HL-60/S4 (cell line): ENCODE results near the gene JAK1.

Experiments used
- in situ Hi-C: fragments of 300-500 bp; cut with MboI; formaldehyde crosslinking; loops from 2 replicates; pipeline ENCODE4 v1.14.3; 2022; ENCODE audit warnings: low sequenced_read_pairs

The JAK1 gene

GRCh38 chr1:64980745-64981600, 14.6 kb upstream of the JAK1 start:
- in situ Hi-C loops, result no loop called here

- in situ Hi-C loops, result no loop called here
These were observed 13.0 kb upstream of the JAK1 start for GRCh38 chr1:64979358-64979757.

DNA sequence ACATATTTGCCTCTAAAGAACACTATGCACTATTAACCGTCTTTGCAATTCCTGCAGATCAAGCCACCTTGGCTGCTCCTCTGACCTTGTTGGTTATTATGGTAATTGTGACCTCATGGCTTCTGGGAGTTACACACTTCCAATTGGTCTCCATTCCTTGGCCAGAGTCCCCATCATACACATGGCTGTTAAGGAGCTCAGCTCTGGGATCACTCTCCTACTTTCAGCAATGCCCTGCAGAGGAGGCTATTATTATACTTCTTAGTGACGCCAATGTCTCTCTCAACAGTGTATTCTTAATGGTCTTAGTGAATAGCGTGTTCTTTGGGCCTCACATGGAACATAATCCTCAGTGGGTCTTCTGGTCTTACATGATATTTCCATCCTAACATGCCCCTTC, 10.0 kb upstream of the JAK1 start:
- in situ Hi-C loops, result no loop called here

DNA sequence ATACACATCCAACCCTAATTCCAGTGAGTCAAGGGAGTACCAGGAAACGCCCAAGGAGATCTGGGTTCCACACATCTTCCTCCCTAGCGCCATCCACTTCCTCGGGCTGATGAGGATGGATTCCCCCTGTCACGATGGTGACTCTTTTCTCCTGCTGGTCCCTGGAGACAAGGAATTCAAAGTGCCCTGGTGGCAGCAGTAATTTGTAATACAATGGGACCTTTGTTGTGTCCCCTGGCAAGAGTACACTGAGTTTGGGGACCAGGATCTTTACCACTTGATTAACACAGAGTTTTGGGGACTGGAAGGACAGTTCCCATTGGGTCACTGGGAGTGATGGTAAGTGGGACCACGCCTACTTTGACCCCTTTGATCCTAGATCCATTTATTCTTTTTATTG, 9.4 kb upstream of the JAK1 start:
- in situ Hi-C loops, result no loop called here

DNA sequence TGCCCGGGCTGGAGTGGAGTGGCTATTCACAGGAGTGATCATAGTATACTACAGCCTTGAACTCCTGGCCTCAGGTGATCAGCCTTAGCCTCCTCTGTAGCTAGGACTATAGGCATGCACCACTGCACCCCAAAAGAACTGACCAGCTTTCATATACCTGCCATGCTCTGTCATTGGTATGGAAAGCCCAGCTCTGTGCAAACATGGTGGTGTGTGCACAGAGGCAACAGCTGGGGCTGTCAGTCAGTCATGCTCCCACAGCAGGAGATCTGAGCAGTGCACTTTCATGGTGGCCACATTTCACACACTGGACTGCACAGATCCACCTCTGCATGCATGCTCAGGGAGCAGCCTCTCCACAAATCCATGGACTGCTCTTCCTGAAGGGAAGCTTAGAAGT, 8.8 kb upstream of the JAK1 start:
- in situ Hi-C loops, result no loop called here

GRCh38 chr1:64974288-64974825, 8.0 kb upstream of the JAK1 start:
- in situ Hi-C loops, result no loop called here

DNA sequence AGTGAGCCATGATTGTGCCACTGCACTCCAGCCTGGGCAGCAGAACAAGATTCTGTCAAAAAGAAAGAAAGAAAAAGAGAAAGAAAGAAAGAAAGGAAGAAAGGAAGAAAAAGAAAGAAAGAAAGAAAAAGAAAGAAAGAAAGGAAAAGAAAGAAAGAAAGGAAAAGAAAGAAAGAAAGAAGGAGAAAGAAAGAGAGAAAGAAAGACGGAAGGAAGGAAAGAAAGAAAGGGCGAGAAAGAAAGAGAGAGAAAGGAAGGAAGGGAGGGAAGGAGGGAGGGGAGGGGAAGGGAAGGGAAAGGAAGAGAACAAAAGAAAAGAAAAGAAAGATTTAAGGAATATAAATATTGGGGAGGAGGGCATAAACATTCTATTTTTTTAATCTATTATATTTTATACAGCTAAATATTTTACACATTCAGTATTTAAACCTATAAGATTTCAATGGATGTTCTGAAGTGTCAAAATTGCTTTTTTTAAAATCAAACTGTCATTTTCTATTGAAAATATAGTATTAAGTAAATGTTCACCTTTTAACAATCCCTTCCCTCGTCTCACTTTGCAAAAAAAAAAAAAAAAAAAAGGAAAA, 6.8 kb upstream of the JAK1 start:
- in situ Hi-C loops, result no loop called here

- in situ Hi-C loops, result no loop called here
These were observed 3.1 kb upstream of the JAK1 start for GRCh38 chr1:64969305-64970046.

GRCh38 chr1:64967381-64967780, 1.0 kb upstream of the JAK1 start:
- in situ Hi-C loops, result no loop called here

DNA sequence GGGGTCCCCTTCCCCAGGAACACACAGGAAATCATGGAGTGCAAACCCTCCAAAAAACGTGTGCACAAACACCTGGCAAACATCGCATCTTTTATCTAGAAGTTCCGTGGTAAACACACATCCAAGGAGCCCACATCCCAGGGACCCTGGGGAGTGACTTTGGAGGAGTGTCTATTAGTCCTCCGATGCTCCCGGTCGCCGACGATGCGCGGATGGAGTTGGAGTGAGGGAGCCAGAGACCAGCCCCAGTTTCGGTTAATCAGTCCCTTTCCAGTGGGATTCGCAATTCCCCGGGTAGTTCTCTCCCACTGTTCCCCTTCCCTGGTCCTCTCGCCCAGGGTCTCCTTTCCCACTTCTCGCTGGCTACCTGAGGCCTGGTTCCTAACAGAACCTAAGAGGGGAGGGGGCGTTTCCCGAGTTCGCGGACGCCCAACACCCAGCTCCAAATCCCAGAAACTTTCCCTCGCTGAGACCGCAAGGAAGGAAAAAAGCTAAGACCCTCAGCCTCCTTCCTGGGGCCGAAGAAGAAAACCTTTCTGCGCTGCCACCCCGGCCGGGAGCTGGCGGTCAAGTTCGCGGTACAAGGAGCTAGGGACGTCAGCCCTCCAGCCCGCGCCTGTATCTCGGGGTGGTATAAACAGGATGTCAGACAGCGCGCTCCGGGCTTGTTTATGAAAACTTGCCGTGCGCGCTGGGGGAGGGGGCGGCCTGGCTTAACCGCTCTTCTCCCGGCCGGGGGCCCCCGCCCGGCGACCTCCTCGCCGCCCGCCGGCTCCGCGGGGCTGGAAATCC, 787 bp downstream of the JAK1 start:
- in situ Hi-C loops, result no loop called here

DNA sequence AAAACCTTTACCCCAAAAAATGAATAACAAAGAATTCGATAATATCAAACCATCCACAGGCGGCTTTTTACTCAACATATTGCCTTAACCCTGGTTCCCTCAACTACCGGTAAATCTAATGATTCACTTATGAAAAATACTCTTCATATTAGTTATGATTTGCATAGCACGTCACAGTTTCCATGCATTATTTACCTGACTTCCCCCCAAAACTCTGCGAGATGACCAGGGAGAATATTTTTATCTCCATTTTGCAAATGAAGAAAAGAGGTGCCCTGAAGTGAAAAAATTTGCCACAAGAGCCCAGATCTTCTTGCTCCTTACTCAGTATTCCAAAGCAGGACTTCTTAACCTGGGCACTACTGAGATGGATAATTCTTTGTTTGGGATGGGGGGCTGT, 2.9 kb downstream of the JAK1 start:
- in situ Hi-C loops, result no loop called here

DNA sequence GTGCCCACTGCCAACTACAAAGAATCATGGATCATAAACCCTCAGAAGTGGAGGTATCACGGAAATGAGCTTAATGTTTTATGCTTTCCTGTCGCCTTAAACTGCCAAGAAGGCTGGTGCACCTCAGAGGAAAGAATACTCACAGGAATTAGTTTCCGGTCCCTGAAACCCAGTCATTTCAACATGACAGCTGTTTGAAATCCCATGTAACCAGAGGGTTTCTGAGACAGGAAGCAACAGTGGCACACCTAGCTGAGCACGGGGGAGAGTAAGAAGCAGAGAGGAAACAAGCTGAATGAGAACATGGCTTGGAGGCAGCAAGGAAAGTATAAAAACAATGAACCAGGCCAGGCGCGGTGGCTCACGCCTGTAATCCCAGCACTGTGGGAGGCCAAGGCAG, 3.9 kb downstream of the JAK1 start:
- in situ Hi-C loops, result no loop called here

- in situ Hi-C loops, result no loop called here
These were observed 4.4 kb downstream of the JAK1 start for GRCh38 chr1:64961923-64962322.

DNA sequence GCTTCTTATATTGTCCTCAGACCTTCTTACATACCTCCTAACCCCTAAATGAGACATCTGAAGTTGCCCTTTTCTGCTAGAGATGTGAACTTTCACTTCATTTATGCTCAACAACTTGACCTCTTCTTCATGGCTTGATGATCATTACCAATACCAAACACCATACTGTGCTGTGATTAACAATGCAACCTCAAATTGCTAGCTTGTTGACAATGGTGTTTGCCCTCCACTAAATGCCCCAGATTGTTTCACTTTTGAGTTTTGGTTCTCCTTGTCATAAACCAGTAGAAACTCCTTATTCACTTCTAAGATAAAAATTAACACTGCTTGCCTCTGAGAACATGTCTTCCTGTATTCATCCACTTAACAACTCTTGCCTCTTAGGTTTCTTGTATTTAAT, 5.6 kb downstream of the JAK1 start:
- in situ Hi-C loops, result no loop called here

DNA sequence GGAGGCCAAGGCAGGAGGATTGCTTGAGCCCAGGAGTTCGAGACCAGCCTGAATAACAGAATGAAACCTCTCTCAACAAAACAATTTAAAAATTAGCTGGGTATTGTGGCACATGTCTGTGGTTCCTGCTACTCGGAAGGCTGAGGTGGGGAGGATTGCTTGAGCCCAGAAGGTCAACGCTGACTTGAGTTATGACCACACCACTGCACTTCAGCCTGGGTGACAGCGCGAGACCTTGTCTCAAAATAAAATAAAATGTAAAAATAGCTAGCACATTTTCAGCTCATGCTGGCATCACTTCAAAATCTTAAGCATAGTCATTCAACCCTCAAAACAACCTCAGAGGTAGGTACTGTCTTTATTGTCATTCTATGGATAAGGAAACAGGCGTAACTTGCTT, 6.4 kb downstream of the JAK1 start:
- in situ Hi-C loops, result no loop called here

DNA sequence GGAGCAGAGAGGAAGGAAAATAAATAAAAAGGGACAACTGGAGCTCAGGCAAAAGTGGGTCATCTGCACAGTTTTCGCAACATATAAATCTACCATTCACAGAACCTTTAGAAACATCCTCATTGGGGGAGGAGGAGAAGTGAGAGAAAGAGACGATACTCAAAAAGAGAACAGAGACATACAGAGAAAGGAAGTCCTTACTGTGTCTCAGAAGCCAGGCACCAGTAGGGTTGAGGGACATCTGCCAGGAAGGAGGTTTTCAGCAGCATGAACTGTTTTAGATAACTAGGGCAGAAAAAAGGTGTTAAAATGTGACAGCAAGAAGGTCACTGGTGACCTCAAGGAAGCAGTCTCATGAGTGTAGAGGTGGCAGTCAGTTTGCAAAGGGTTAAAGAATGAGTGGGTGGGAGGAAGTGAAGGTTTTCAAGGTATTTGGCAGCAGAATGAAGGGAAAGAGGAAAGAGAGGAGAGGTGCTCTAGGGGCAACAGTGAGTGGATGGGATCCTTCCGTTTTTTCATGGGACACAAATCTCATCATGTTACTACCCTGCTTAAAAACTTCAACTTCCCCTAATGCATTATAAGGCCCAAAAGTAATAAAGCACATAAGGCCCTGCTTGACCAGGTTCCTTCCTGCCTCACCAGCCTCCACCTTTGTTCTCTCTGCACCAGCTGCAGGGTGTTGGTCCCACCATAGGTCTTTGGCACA, 9.5 kb downstream of the JAK1 start:
- in situ Hi-C loops, result no loop called here

DNA sequence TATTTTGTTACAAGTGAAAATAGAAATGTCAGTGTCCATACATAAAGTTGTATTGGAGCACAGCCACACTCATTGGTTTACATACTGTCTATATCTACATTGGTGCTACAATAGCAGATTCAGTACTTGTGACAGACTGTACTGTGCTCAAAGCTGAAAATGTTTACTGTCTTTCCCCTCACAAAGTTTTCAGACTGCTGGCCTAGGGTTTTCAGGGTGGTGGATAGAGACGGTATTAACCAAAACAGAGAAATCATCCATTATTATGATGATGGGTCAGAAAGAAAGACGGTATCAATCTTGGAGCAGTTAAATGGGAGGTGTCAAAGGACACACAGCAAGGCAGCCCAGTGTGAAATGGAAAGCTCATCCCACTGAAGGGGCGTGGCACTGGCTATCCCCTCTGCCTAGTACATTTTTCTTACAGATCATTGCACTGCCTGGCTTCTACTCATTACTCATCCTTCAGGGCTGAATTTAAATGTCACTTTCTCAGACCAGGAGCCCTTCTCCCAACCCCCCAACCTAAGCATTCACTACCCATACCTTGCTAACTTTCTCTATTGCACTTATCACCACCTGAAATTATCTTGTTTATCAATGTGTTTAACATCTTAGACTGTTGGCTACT, 10.2 kb downstream of the JAK1 start:
- in situ Hi-C loops, result no loop called here

DNA sequence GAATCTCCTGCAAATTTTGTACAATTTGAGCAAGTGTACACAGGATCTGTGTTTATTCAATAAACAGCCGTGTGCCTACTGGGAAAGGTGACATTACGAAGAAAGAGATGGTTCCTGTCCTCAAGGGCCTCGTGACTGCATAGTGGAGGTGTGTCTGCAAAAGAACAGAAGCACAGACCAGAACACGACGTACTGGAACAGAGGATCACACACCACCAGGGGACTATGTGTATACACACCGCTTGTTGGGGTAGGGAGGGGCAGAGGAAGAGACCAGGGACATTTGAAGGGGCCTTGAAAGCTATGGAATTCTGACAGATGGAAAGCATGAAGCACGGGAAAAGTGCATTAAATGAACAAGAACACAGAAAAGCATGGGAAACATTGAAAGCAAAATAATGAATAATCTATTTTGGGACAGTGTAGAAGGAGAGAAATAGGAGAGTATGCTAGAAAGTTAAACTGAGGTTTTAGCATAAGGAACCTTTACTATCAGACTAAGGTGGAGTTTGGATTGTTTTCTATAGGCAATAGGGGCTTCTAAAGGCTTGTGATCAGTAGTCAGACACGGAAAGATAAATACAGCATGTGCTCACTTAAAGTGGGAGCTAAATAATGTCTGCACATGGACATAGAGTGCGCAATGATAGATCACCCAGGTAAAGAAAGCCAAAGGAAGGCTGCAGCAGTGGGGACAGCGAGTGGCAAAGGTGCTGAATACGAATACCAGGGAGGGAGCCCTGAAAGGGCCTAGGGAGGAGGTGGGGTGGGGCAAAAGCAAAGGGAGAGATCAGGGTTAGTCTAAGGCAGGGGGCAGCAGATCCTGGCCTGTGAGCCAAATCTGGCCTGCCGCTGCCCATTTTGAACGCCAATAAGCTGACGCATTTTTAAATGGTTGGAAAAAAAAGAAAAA, 11.0 kb downstream of the JAK1 start:
- in situ Hi-C loops, result no loop called here

GRCh38 chr1:64953241-64953640, 13.1 kb downstream of the JAK1 start:
- in situ Hi-C loops, result no loop called here
